ENCODE data around the gene GRK3. TPM values are rescaled to one million over a fixed set of nuclear protein-coding genes. Genes with fewer than 3 reads are reported as not detected.

The GRK3 gene
- total RNA-seq, 1 donor from 2014 or later: 3.8 TPM

DNA sequence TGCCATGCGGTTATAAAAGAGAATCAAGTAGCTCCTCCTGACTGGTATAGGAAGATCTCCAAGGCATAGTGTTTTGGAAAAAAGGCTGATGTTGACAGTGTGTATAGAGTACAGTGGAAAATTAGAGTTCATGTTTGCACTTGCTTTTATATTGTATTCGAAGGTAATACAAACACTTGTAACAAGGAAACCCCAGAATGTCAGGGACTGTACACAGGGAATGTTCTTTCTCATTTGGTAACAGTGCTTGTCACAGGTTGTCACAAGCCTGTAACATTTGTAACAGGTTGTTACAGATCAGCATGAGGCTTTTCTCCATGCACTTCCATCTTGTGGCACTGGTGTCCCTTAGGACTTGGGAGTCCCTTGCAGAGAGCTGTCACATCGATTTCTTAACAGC lies 64.0 kb downstream of the GRK3 start:
- DNase-seq: no peak
- H3K4me1 ChIP-seq: peaks cover 9% of the 10 kb centered on the region
- H3K27ac ChIP-seq (replicated peaks): no peak overlapping the region
- TF ChIP-seq, protein P1, sequence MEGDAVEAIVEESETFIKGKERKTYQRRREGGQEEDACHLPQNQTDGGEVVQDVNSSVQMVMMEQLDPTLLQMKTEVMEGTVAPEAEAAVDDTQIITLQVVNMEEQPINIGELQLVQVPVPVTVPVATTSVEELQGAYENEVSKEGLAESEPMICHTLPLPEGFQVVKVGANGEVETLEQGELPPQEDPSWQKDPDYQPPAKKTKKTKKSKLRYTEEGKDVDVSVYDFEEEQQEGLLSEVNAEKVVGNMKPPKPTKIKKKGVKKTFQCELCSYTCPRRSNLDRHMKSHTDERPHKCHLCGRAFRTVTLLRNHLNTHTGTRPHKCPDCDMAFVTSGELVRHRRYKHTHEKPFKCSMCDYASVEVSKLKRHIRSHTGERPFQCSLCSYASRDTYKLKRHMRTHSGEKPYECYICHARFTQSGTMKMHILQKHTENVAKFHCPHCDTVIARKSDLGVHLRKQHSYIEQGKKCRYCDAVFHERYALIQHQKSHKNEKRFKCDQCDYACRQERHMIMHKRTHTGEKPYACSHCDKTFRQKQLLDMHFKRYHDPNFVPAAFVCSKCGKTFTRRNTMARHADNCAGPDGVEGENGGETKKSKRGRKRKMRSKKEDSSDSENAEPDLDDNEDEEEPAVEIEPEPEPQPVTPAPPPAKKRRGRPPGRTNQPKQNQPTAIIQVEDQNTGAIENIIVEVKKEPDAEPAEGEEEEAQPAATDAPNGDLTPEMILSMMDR (IDR thresholded peaks at IDR 0.05; ENCODE audit: borderline replicate concordance): no peak
- H3K9me3 ChIP-seq (replicated peaks): no peaks in the 10 kb centered on the region
- H3K36me3 ChIP-seq: no peaks in the 10 kb centered on the region
- intact Hi-C loops (cut with micrococcal nuclease): no loop called here
- H3K27me3 ChIP-seq (ENCODE audit: low read depth): no peaks in the 10 kb centered on the region
- no peak overlapping the region for H3K4me3 ChIP-seq

DNA sequence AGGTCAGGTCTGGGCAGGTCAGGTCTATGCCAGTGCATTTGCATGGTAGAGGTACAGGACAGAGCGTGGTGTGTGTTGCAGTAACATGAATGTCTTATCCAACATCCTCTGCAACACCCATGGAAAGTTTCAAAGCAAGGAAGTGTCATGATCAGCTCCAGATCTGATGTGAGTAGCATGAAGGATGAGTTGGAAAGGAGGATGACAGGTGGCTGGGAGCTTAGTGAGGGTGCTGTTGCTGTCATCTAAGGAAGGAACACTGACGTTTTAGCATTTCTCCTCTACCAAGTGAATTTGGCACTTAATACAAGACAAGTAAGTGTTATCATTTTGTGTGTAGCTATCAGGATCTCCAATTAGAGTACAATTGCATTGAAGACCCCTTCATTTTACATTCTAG lies 65.1 kb downstream of the GRK3 start:
- intact Hi-C loops (cut with micrococcal nuclease): no loop called here
- TF ChIP-seq, protein P1 (IDR thresholded peaks at IDR 0.05; ENCODE audit: borderline replicate concordance): no peak

DNA sequence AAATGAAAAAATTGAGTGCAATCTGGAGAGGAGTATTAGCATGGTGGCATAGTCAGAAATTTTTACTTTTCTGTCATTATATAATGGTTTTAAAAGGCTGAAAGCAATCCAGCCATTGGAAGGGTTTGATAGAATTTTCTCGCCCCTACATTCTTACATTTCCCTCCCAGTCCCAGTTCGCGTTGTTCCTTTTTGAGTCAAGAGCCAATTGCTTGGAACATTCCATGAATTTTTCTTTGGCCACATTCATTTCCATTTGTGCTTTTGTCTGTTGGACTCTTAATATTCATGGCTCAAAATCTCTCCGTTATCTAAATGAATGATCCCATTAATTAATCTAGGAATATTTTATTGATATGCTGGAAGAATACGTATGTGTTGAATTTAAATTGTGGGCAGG lies 66.0 kb downstream of the GRK3 start:
- no peaks in the 10 kb centered on the region for H3K36me3 ChIP-seq
- no peaks in the 10 kb centered on the region for H3K9me3 ChIP-seq (replicated peaks)
- TF ChIP-seq, protein P1 (IDR thresholded peaks at IDR 0.05; ENCODE audit: borderline replicate concordance): no peak
- intact Hi-C loops (cut with micrococcal nuclease): no loop called here
- H3K4me1 ChIP-seq: peaks cover 9% of the 10 kb centered on the region
- DNase-seq: no peak
- no peak overlapping the region for H3K4me3 ChIP-seq
- no peak overlapping the region for H3K27ac ChIP-seq (replicated peaks)
- no peaks in the 10 kb centered on the region for H3K27me3 ChIP-seq (ENCODE audit: low read depth)

More for the DNA sequence above, 65.1 kb downstream of the GRK3 start:
- Histone ChIP-seq H3K27ac (replicated peaks) (no peak overlapping the region), H3K27me3 (ENCODE audit: low read depth) (no peaks in the 10 kb centered on the region), H3K9me3 (replicated peaks) (no peaks in the 10 kb centered on the region), H3K4me1 (peaks cover 9% of the 10 kb centered on the region), H3K4me3 (no peak overlapping the region), H3K36me3 (no peaks in the 10 kb centered on the region)
- no peak for DNase-seq

DNA sequence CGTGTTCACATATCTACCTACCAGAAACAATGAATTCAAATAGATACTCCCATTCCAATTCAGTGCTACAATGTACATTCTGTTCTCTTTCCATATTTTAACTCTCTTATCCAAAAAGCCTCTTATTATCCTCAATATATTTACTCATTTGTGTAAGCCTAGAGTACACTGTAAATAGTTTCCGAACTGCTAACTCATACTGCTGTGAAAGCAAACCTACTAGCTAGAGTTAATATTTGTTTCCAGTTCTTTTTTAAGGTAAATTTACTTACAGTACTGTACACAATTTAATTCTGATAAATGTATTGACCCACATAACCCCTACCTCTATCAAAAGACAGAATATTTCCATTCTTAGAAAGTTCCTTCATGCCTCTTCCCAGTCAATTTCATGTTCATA lies 71.8 kb downstream of the GRK3 start:
- H3K4me3 ChIP-seq: no peak overlapping the region
- H3K9me3 ChIP-seq (replicated peaks): peaks cover 13% of the 10 kb centered on the region
- H3K36me3 ChIP-seq: no peaks in the 10 kb centered on the region
- TF ChIP-seq, protein P1 (IDR thresholded peaks at IDR 0.05; ENCODE audit: borderline replicate concordance): no peak
- H3K4me1 ChIP-seq: no peaks in the 10 kb centered on the region
- DNase-seq: no peak
- no peak overlapping the region for H3K27ac ChIP-seq (replicated peaks)
- no peaks in the 10 kb centered on the region for H3K27me3 ChIP-seq (ENCODE audit: low read depth)
- intact Hi-C loops (cut with micrococcal nuclease): no loop called here

DNA sequence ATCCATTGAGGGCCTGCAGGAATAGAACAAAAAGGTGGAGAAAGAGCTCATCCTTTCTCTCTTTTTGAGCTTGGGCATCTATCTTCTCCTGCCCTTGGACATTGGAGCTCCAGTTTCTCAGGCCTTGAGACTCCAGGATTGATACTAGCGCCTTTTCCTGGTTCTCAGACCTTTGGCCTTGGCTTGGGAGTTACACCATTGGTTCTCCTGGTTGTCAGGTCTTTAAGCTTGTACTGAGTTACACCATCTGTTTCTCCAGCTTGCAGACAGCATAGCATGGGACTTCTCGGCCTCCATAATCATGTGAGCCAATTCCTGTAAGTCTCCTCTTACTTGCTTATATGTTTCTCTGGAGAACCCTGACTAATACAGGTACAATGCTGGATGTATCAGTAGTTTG lies 72.6 kb downstream of the GRK3 start:
- no peak for DNase-seq
- Histone ChIP-seq H3K36me3 (no peaks in the 10 kb centered on the region), H3K27ac (replicated peaks) (no peak overlapping the region), H3K27me3 (ENCODE audit: low read depth) (no peaks in the 10 kb centered on the region), H3K9me3 (replicated peaks) (peaks cover 13% of the 10 kb centered on the region), H3K4me3 (no peak overlapping the region), H3K4me1 (no peaks in the 10 kb centered on the region)
- intact Hi-C loops (cut with micrococcal nuclease): no loop called here
- TF ChIP-seq, protein P1 (IDR thresholded peaks at IDR 0.05; ENCODE audit: borderline replicate concordance): no peak

DNA sequence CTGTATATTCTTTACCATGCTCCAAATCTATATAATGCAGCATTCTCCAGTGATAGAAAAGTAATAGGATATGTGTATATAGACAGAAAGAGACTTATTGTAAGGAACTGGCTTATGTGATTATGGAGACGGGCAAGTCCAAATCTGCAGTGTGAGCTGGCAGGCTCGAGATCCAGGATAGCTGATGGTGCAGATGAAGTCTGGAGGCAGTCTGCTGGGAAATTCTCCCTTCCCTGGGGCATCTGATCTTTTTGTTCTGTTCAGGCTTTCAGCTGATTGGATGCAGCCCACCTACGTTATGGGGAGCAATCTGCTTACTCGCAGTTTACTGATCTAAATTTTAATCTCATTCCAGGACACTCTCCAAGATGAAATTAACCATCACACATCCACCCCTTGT lies 73.2 kb downstream of the GRK3 start:
- intact Hi-C loops (cut with micrococcal nuclease): no loop called here
- TF ChIP-seq, protein P1 (IDR thresholded peaks at IDR 0.05; ENCODE audit: borderline replicate concordance): no peak

More for the DNA sequence above, 73.2 kb downstream of the GRK3 start:
- Histone ChIP-seq H3K4me1 (no peaks in the 10 kb centered on the region), H3K27me3 (ENCODE audit: low read depth) (no peaks in the 10 kb centered on the region), H3K36me3 (no peaks in the 10 kb centered on the region), H3K9me3 (replicated peaks) (peaks cover 13% of the 10 kb centered on the region), H3K27ac (replicated peaks) (no peak overlapping the region), H3K4me3 (no peak overlapping the region)
- no peak for DNase-seq
